ENCODE data around the gene ERCC5. TPM values are rescaled to one million over a fixed set of nuclear protein-coding genes. Genes with fewer than 3 reads are reported as not detected.

The ERCC5 gene
- total RNA-seq, 2 experiments from 2014 or later: 66.8 to 68.0 TPM

DNA sequence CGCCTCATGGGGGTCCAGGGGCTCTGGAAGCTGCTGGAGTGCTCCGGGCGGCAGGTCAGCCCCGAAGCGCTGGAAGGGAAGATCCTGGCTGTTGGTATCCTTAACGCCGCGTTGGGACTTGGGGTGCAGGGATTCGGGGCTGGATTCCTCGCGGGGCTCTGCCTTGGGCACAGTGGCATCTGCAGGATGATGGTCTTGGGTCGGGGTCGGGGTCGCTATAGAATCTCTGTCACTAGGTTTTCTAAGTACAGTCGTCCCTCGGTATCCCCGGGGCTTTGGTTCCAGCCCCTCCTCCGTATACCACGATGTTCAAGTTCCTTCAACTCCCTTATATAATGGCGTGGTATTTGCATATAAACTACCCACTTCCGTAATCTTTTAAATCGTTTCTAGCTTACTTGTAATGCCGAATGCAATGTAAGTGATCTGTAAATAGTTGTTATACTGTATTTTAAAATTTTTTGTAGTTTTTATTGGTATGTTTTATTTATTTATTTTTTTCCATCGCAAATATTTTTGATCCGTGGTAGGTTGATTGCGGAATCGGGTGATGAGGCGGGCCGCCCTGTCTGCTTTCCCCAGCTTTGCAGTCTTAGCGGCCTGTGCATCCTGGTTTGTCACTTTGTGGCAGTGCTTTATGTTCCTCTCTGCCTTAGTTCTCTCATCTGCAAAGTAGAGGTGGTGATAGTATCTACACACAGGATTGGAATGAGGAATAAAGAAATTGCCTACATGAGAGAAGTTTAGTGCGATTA lies 606 bp downstream of the ERCC5 start:
- CTCF ChIA-PET: interaction anchor here (0.6 to 4.3 kb wide), 17 partner anchors 10 to 267 kb away, joined by 3 to 39 read pairs (median 5); partner anchors contain the start of gene TPP2
- Mint-ChIP-seq H3K9me3 (ENCODE audit: insufficient read depth) (no peaks in the 10 kb centered on the region), H3K36me3 (ENCODE audit: low read depth) (peaks cover 18% of the 10 kb centered on the region), H3K4me3 (peak overlapping the region; percentile 87), H3K27ac (peak overlapping the region; percentile 93), H3K27me3 (ENCODE audit: low read depth) (no peaks in the 10 kb centered on the region), H3K4me1 (ENCODE audit: low read depth) (peaks cover 37% of the 10 kb centered on the region)
- DNase-seq: peak; percentile 67
- POLR2A ChIA-PET: interaction anchor here (0.7 to 3.7 kb wide), 18 partner anchors 9 to 265 kb away, joined by 3 to 98 read pairs (median 7); partner anchors contain the start of genes BIVM, POGLUT2, TEX30 and TPP2
- ATAC-seq: peak; percentile 54

DNA sequence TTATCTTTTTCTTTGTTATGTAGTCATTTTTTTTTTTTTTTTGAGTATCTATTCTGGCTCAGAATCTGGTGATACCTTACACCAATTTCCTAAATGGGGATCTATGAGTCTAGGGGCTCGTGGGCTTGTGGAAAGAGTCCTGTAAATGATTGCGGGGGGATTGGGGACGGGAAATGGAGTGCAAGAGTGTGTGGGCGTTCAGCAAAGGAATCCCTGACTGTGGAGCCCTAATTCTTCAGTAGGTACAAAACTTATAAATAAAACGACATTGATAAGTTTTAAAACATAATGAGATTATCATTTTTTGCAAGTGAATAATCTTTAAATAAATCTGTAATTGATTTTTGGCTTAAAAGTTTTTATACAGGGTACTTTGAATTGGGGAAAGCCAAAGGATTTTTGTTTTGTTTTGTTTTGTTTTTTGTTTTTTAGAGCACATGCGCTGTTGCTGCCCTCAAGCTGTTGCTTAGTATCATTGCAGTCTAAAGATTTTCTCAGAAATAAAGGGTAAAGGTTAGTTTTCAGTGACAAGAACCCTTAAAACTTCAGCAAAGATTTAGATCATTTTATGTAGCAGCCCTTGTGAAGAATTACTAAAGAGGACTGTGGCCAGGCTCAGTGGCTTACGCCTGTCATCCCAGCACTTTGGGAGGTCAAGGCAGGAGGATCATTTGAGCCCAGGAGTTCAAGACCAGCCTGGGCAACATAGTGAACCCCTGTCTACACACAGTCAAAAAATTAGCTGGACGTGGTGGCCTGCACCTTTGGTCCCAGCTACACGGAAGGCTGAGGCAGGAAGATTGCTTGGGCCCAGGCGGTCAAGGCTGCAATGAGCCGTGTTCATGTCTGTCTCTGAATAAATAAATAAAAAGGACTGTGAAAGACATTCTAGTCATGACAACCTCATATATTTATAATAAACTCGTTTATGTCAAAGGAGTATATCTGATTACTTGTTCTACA lies 1.7 kb downstream of the ERCC5 start:
- no peaks in the 10 kb centered on the region for H3K9me3 Mint-ChIP-seq (ENCODE audit: insufficient read depth)
- ATAC-seq (no peak), DNase-seq (no peak)
- no peaks in the 10 kb centered on the region for H3K27me3 Mint-ChIP-seq (ENCODE audit: low read depth)
- H3K27ac Mint-ChIP-seq: peak overlapping the region; percentile 93
- peak overlapping the region; percentile 87 for H3K4me3 Mint-ChIP-seq
- ChIA-PET CTCF (interaction anchor here (0.7 to 4.3 kb wide), 15 partner anchors 8 to 266 kb away, joined by 3 to 39 read pairs (median 3); partner anchors contain the start of gene TPP2), POLR2A (interaction anchor here (1.1 to 3.7 kb wide), 6 partner anchors 74 to 251 kb away, joined by 3 to 98 read pairs (median 10); partner anchors contain the start of genes TEX30 and TPP2)
- H3K36me3 Mint-ChIP-seq (ENCODE audit: low read depth): peaks cover 24% of the 10 kb centered on the region
- peaks cover 39% of the 10 kb centered on the region for H3K4me1 Mint-ChIP-seq (ENCODE audit: low read depth)

DNA sequence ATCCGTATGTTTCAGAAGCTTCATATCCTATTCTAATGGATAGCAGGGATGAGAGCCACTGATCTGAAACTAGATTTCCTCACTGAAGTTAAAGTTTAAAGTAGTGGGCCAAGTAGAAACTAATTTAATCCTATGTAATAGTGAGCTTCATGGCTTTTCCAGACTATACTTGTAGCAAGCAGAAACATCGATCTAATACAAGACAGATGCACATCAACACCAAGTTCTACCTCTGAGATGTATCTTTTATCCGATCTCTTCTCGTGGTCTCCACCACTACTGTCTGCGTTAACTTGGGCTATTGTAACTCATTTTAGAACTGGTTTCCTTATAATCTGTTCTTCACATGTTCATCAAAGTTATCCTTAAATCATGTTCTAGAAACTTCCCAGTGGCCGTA lies 3.1 kb downstream of the ERCC5 start:
- Mint-ChIP-seq H3K27ac (no peak overlapping the region), H3K4me3 (no peak overlapping the region), H3K9me3 (ENCODE audit: insufficient read depth) (no peaks in the 10 kb centered on the region), H3K4me1 (ENCODE audit: low read depth) (peaks cover 39% of the 10 kb centered on the region), H3K27me3 (ENCODE audit: low read depth) (no peaks in the 10 kb centered on the region), H3K36me3 (ENCODE audit: low read depth) (peaks cover 29% of the 10 kb centered on the region)
- ATAC-seq (no peak), DNase-seq (no peak)
- CTCF ChIA-PET: interaction anchor here (1.1 to 2.1 kb wide), 5 partner anchors 22 to 257 kb away, joined by 3 to 17 read pairs (median 5); no protein-coding TSS in a partner anchor
- POLR2A ChIA-PET: no interaction called here

DNA sequence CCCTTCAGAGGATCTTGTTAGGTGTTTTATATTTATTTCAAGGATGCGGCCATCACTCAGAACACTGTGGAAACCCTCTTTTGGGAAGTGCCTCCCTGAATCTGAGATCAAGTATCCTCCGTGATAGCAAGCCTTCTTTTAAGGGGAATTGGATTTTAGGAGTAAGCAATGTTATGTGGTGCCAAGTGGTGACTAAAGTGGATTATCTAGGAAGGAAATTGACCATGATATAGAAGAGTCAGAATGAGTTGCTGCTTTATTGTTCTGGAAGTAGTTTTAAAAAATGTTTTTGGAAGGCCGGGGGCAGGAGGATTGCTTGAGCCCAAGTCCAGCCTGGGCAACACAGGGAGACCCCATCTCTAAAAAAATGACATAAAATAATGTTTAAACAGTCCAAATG lies 6.7 kb downstream of the ERCC5 start:
- no peak overlapping the region for H3K4me3 Mint-ChIP-seq
- POLR2A ChIA-PET: no interaction called here
- peaks cover 36% of the 10 kb centered on the region for H3K4me1 Mint-ChIP-seq (ENCODE audit: low read depth)

DNA sequence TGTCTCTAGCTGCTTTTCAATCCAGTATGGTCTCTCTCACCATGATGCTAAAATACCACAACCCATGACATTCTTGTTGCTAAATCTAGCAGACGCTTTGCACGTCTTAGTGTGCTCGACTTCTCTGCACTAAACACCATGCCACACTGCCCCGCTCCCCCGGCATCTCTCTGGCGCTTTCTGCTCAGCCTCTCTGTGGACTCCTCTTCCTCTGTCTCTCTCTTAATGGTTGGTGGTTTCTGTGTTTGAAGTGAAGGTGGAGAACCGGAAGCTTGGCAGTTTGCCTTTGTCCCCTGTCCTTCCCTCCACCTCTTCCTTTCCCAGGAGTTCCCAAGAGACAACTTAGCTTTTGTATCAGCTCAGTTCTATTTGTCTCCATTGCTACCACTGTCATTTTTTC lies 8.8 kb downstream of the ERCC5 start:
- Mint-ChIP-seq H3K4me3 (no peak overlapping the region), H3K36me3 (ENCODE audit: low read depth) (peaks cover 52% of the 10 kb centered on the region), H3K27me3 (ENCODE audit: low read depth) (no peaks in the 10 kb centered on the region), H3K9me3 (ENCODE audit: insufficient read depth) (no peaks in the 10 kb centered on the region), H3K27ac (peak overlapping the region; percentile 46), H3K4me1 (ENCODE audit: low read depth) (peaks cover 19% of the 10 kb centered on the region)
- ChIA-PET CTCF (interaction anchor here (2.4 kb wide), 2 partner anchors 16 to 262 kb away, joined by 7 to 12 read pairs; no protein-coding TSS in a partner anchor), POLR2A (interaction anchor here (1.2 kb wide), 1 partner anchor 9 kb away, joined by 7 read pairs; the partner anchor contains the start of gene ERCC5)
- DNase-seq (no peak), ATAC-seq (no peak)

More for the DNA sequence above, 6.7 kb downstream of the ERCC5 start:
- CTCF ChIA-PET: no interaction called here
- no peak overlapping the region for H3K27ac Mint-ChIP-seq
- H3K27me3 Mint-ChIP-seq (ENCODE audit: low read depth): no peaks in the 10 kb centered on the region
- H3K9me3 Mint-ChIP-seq (ENCODE audit: insufficient read depth): no peaks in the 10 kb centered on the region
- DNase-seq (no peak), ATAC-seq (no peak)
- H3K36me3 Mint-ChIP-seq (ENCODE audit: low read depth): peaks cover 46% of the 10 kb centered on the region

DNA sequence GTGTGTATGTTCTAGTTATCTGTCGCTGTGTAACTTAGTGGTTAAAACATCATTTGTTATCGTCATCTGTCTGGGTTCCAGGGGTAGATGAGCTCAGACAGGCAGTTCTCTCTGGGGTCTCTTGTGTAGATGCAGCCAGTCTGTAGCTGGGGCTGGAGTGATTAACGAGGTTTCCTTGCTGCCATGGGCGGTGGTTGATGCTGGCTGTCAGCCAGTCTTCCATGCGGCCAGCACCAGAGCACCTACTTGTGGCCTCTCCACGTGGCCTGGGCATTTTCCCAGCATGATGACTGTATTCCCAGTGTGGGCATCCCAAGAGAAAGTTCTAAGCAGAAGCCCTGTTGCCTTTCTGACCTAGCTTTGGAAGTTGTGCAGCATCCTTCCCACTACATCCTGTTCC lies 10.7 kb downstream of the ERCC5 start:
- H3K4me3 Mint-ChIP-seq: no peak overlapping the region
- peaks cover 8% of the 10 kb centered on the region for H3K4me1 Mint-ChIP-seq (ENCODE audit: low read depth)
- DNase-seq: no peak
- ATAC-seq: no peak
- no peak overlapping the region for H3K27ac Mint-ChIP-seq
- no peaks in the 10 kb centered on the region for H3K27me3 Mint-ChIP-seq (ENCODE audit: low read depth)
- H3K36me3 Mint-ChIP-seq (ENCODE audit: low read depth): peaks cover 61% of the 10 kb centered on the region
- ChIA-PET CTCF (interaction anchor here (1.0 to 2.4 kb wide), 4 partner anchors 10 to 264 kb away, joined by 3 to 15 read pairs (median 6); no protein-coding TSS in a partner anchor), POLR2A (interaction anchor here (1.1 kb wide), 1 partner anchor 11 kb away, joined by 3 read pairs; no protein-coding TSS in a partner anchor)
- H3K9me3 Mint-ChIP-seq (ENCODE audit: insufficient read depth): no peaks in the 10 kb centered on the region

DNA sequence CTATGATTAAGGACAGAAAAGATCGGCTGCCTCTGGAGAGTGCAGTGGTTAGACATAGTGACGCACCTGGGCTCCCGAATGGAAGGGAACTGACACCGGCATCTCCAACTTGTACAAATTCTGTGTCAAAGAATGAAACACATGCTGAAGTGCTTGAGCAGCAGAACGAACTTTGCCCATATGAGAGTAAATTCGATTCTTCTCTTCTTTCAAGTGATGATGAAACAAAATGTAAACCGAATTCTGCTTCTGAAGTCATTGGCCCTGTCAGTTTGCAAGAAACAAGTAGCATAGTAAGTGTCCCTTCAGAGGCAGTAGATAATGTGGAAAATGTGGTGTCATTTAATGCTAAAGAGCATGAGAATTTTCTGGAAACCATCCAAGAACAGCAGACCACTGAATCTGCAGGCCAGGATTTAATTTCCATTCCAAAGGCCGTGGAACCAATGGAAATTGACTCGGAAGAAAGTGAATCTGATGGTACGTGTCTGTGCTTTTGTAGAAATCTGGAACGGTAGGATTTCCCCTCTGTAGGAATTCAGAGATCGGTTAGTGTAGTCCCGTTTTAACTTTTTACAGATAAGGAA lies 16.9 kb downstream of the ERCC5 start:
- ATAC-seq: no peak
- no peak for DNase-seq
- H3K4me1 Mint-ChIP-seq (ENCODE audit: low read depth): no peaks in the 10 kb centered on the region
- ChIA-PET CTCF (no interaction called here), POLR2A (no interaction called here)
- no peaks in the 10 kb centered on the region for H3K9me3 Mint-ChIP-seq (ENCODE audit: insufficient read depth)
- peaks cover 67% of the 10 kb centered on the region for H3K36me3 Mint-ChIP-seq (ENCODE audit: low read depth)
- H3K27ac Mint-ChIP-seq: no peak overlapping the region
- H3K27me3 Mint-ChIP-seq (ENCODE audit: low read depth): no peaks in the 10 kb centered on the region
- H3K4me3 Mint-ChIP-seq: no peak overlapping the region

DNA sequence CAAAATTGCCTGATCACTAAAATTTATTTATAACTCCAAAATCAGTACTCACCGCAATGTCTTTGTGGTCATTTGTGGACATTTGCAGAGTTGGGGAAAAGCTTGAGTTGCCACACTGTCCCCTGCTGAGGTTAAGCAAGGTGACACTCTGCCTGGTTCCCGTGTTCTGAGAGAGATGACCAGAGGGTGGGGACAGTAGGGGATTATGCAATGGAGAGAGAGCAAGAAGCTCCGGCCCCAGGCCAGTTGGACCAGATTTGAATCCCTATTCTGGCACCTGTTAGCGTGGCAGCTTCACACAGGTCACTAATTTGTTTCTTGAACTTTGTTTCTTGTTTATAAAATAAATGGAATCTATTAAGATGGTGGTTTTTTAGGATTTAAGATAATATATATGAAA lies 17.8 kb downstream of the ERCC5 start:
- no peaks in the 10 kb centered on the region for H3K27me3 Mint-ChIP-seq (ENCODE audit: low read depth)
- peaks cover 67% of the 10 kb centered on the region for H3K36me3 Mint-ChIP-seq (ENCODE audit: low read depth)
- no peaks in the 10 kb centered on the region for H3K4me1 Mint-ChIP-seq (ENCODE audit: low read depth)
- ATAC-seq (no peak), DNase-seq (no peak)
- ChIA-PET CTCF (interaction anchor here (1.1 kb wide), 1 partner anchor 272 kb away, joined by 3 read pairs; no protein-coding TSS in a partner anchor), POLR2A (no interaction called here)
- no peak overlapping the region for H3K27ac Mint-ChIP-seq
- H3K9me3 Mint-ChIP-seq (ENCODE audit: insufficient read depth): no peaks in the 10 kb centered on the region
- H3K4me3 Mint-ChIP-seq: no peak overlapping the region

DNA sequence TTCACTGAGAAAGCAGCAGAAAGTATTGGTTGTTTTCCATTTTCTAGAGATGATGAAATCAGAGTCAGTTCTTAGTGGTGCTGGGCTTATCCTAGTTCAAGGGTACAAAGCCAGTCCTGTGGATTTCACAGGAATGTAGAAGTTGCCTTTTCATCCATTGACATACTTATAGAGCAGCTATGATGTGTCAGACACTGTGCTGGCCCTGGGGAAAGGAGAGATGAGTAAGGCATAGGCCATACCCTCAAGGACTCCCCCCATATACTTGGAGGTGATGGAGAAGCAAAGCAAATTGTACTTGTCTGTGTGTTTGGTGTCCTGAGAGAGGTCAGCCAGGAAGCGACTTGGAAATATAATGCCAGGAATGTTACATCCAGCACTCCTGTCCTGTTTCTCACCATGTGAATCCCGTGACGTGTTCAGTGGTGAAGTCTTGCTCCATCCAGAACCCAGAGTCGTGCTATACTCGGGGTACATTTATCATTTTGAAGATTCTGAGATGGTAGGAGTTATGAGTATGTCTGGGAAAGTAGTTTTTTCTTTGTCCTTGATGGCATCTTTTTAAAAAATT lies 22.6 kb downstream of the ERCC5 start:
- peaks cover 66% of the 10 kb centered on the region for H3K36me3 Mint-ChIP-seq (ENCODE audit: low read depth)

DNA sequence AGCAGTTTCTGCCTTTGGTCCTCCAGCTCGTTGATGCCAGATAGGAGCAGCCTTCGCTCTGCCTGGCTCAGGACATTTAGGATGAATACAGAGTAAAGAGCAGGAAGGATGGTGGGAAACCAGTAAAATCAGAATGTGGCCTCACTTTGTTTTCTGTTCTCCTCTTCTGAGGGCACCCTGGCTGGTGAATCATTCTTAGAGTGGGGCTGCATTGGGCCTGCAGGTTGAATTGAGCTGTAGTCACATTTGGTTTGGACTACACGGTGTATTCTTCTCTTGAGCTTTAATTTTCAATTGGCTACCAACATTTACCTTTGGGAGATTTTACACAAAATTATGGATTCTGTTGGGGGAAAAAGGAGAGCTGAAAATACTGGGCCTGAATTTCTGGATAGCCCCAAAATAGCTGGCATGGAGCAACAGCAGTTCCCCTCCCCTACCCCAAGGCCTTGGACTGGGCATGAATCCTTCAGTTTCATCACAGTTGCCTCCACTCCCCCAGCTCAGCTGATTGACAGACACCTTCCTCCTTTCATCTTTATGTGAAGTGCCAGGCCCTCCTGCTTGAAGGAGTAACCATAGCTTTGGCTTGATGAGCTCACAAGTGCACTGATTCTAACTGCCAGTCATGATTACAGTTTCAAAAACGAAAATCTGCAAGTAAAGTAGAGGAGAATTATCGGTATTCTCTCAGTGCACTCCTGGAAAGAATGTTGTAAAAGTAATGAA lies 24.3 kb downstream of the ERCC5 start:
- no peak overlapping the region for H3K27ac Mint-ChIP-seq
- ChIA-PET CTCF (interaction anchor here (0.7 to 2.1 kb wide), 44 partner anchors 8 to 314 kb away, joined by 3 to 26 read pairs (median 4); partner anchors contain the start of gene TEX30), POLR2A (interaction anchor here (1.2 kb wide), 1 partner anchor 274 kb away, joined by 4 read pairs; the partner anchor contains the start of gene TPP2)
- peaks cover 23% of the 10 kb centered on the region for H3K4me1 Mint-ChIP-seq (ENCODE audit: low read depth)
- ATAC-seq (peak; percentile 26), DNase-seq (no peak)
- H3K4me3 Mint-ChIP-seq: no peak overlapping the region
- no peaks in the 10 kb centered on the region for H3K9me3 Mint-ChIP-seq (ENCODE audit: insufficient read depth)
- peaks cover 61% of the 10 kb centered on the region for H3K36me3 Mint-ChIP-seq (ENCODE audit: low read depth)
- no peaks in the 10 kb centered on the region for H3K27me3 Mint-ChIP-seq (ENCODE audit: low read depth)

More for the DNA sequence above, 22.6 kb downstream of the ERCC5 start:
- ChIA-PET CTCF (no interaction called here), POLR2A (no interaction called here)
- Mint-ChIP-seq H3K4me3 (no peak overlapping the region), H3K27me3 (ENCODE audit: low read depth) (no peaks in the 10 kb centered on the region), H3K9me3 (ENCODE audit: insufficient read depth) (no peaks in the 10 kb centered on the region), H3K4me1 (ENCODE audit: low read depth) (peaks cover 23% of the 10 kb centered on the region), H3K27ac (no peak overlapping the region)
- ATAC-seq: no peak
- no peak for DNase-seq
